Stomach (tissue), 9 donors: ENCODE data around the gene KCNF1. TPM values are rescaled to one million over a fixed set of nuclear protein-coding genes. Genes with fewer than 3 reads are reported as not detected.

Experiments
- DNase-seq, 2 donors: peaks; one replicate each; pipeline versions ENCODE4 v3.0.0 to v3.0.0-alpha.2; 2013 to 2019
- H3K27ac ChIP-seq, 5 donors: fragments of 200-600 bp in 4 of 5; sonication (generic) in 4 of 5; one replicate each; pipeline ENCODE4 v1.5.1; 2013 to 2019; ENCODE audit warnings: mild to moderate bottlenecking in 1 of 5, moderate library complexity in 1 of 5
- H3K27me3 ChIP-seq, 3 donors: fragments of 200-600 bp; sonication (generic); one replicate each; pipeline ENCODE4 v1.5.1; 2017 to 2019; ENCODE audit warnings: mixed run types in 1 of 3
- H3K36me3 ChIP-seq, 4 donors: fragments of 200-600 bp; sonication (generic); 1 replicate in 3 of 4; 2 replicates in 1 of 4; pipeline ENCODE4 v1.5.1; 2016 to 2019
- H3K4me1 ChIP-seq, 4 donors: fragments of 200-600 bp; sonication (generic); one replicate each; pipeline ENCODE4 v1.5.1; 2016 to 2019
- H3K4me3 ChIP-seq, 4 donors: fragments of 200-600 bp; sonication (generic) in 3 of 4; one replicate each; pipeline ENCODE4 v1.5.1; 2016 to 2019; ENCODE audit warnings: mild to moderate bottlenecking in 1 of 4
- H3K9me3 ChIP-seq, 4 donors: fragments of 200-600 bp; sonication (generic); one replicate each; pipeline ENCODE4 v1.5.1; 2016 to 2019
- CTCF ChIP-seq, 7 experiments: fragments of 450-650 bp in 4 of 7; fragments of 200-600 bp in 3 of 7; sonication (generic) in 3 of 7; IDR thresholded peaks; one replicate each; pipeline ENCODE4 v1.5.1; 2016 to 2019; ENCODE audit warnings: antibody characterized with exemption in 7 of 7, control low read depth in 2 of 7, mild to moderate bottlenecking in 1 of 7
- EP300 ChIP-seq: sonication (generic); formaldehyde crosslinking; IDR thresholded peaks from one replicate; pipeline ENCODE4 v1.6.1; 2017; ENCODE audit warnings: antibody characterized with exemption
- POLR2A ChIP-seq, 4 donors: fragments of 450-650 bp; IDR thresholded peaks; one replicate each; pipeline ENCODE4 v1.6.1; 2016; ENCODE audit warnings: antibody characterized with exemption in 4 of 4, control low read depth in 2 of 4, mild to moderate bottlenecking in 1 of 4, moderate library complexity in 1 of 4
- POLR2AphosphoS5 ChIP-seq, 3 donors: sonication (generic); formaldehyde crosslinking; IDR thresholded peaks; one replicate each; pipeline ENCODE4 v1.6.1; 2016; ENCODE audit warnings: antibody characterized with exemption in 3 of 3
- WGBS, 5 donors: extraction: QIAGEN DNeasy Blood & Tissue Kit in 3 of 5; methylation state at CpG; one replicate each; pipeline versions ENCODE4 v1.1.5 to v1.1.7; 2013 to 2018; 5-methylcytosine and 5-hydroxymethylcytosine counted together
- intact Hi-C: fragments of 100-400 bp; cut with DNase I; formaldehyde crosslinking; loops from one replicate; pipeline ENCODE4 v1.15.1; 2023; ENCODE audit warnings: low total_unique reads
- polyA plus RNA-seq, 3 donors: library from polyadenylated mRNA; stranded (reverse); fragments of 200-250 nt; gene quantifications; one replicate each; pipeline ENCODE4 v1.2.3, GENCODE V29; 2013
- total RNA-seq, 5 donors: library from RNA; depleted of rRNA; stranded (reverse); fragments of >200 nt; gene quantifications; one replicate each; pipeline versions ENCODE4 v1.1.0 to v1.2.3, GENCODE V29; 2014 to 2016
- donor health status: healthy with polysubstance abuse.
- donor health status: Bipolar disorder and iron deficiency.
- donor health status: healthy.

The KCNF1 gene
- total and polyA plus RNA-seq, 8 donors = 0.05 to 0.92 (median 0.58) TPM; not detected in 4

GRCh38 chr2:10873790-10874437, 37.8 kb upstream of the KCNF1 start:
- no peak overlapping the region for H3K4me3 ChIP-seq
- peaks cover 0 to 2% (median 0%) of the 10 kb centered on the region in 4 donors for H3K4me1 ChIP-seq
- intact Hi-C loops = no loop called here
- peaks cover 0 to 5% (median 0%) of the 10 kb centered on the region in 3 donors for H3K27me3 ChIP-seq
- TF ChIP-seq EP300 = no peak
- no peaks in the 10 kb centered on the region for H3K36me3 ChIP-seq
- H3K9me3 ChIP-seq = peaks cover 0 to 7% (median 0%) of the 10 kb centered on the region in 4 donors
- no peak for DNase-seq
- WGBS, 5 donors = 41 to 63% (median 53%) methylated on average over 9 of the region's 9 CpGs
- no peak overlapping the region for H3K27ac ChIP-seq

GRCh38 chr2:10875126-10875525, 36.6 kb upstream of the KCNF1 start:
- 81 to 92% (median 85%) methylated on average over 3 of the region's 3 CpGs for WGBS, 5 donors
- Histone ChIP-seq H3K4me3 (no peak overlapping the region), H3K27me3 (peaks cover 0 to 5% (median 0%) of the 10 kb centered on the region in 3 donors), H3K4me1 (no peaks in the 10 kb centered on the region), H3K27ac (no peak overlapping the region), H3K36me3 (no peaks in the 10 kb centered on the region), H3K9me3 (peaks cover 0 to 7% (median 0%) of the 10 kb centered on the region in 4 donors)
- DNase-seq = no peak
- no peak for TF ChIP-seq CTCF (IDR thresholded peaks at IDR 0.05)
- TF ChIP-seq POLR2AphosphoS5 (IDR thresholded peaks at IDR 0.05) = no peak
- no peak for TF ChIP-seq EP300
- TF ChIP-seq POLR2A (IDR thresholded peaks at IDR 0.05) = no peak
- intact Hi-C loops = no loop called here

- 49 to 74% (median 68%) methylated on average over 3 of the region's 3 CpGs for WGBS, 5 donors
- intact Hi-C loops = no loop called here
- Histone ChIP-seq H3K27ac (no peak overlapping the region), H3K4me3 (no peak overlapping the region), H3K27me3 (peaks cover 0 to 5% (median 0%) of the 10 kb centered on the region in 3 donors), H3K4me1 (no peaks in the 10 kb centered on the region), H3K9me3 (peaks cover 0 to 7% (median 0%) of the 10 kb centered on the region in 4 donors), H3K36me3 (no peaks in the 10 kb centered on the region)
- no peak for DNase-seq
- TF ChIP-seq CTCF (IDR thresholded peaks at IDR 0.05) (no peak), POLR2A (IDR thresholded peaks at IDR 0.05) (no peak), EP300 (no peak), POLR2AphosphoS5 (IDR thresholded peaks at IDR 0.05) (no peak)
Measured at GRCh38 chr2:10876394-10876793, 35.3 kb upstream of the KCNF1 start.

GRCh38 chr2:10876963-10877362, 34.8 kb upstream of the KCNF1 start:
- Histone ChIP-seq H3K27me3 (peaks cover 0 to 5% (median 0%) of the 10 kb centered on the region in 3 donors), H3K4me1 (no peaks in the 10 kb centered on the region), H3K36me3 (no peaks in the 10 kb centered on the region), H3K9me3 (peaks cover 0 to 3% (median 0%) of the 10 kb centered on the region in 4 donors), H3K4me3 (no peak overlapping the region), H3K27ac (no peak overlapping the region)
- peak in 1 of 2 donors; percentile 53 for DNase-seq
- intact Hi-C loops = no loop called here
- TF ChIP-seq POLR2AphosphoS5 (IDR thresholded peaks at IDR 0.05) (no peak), CTCF (IDR thresholded peaks at IDR 0.05) (no peak), POLR2A (IDR thresholded peaks at IDR 0.05) (no peak), EP300 (no peak)
- 65 to 79% (median 76%) methylated on average over 2 of the region's 2 CpGs for WGBS, 5 donors

GRCh38 chr2:10877651-10878111, 34.1 kb upstream of the KCNF1 start:
- WGBS, 5 donors = 42 to 52% (median 51%) methylated on average over 11 of the region's 11 CpGs
- H3K36me3 ChIP-seq = no peaks in the 10 kb centered on the region
- no peak overlapping the region for H3K4me3 ChIP-seq
- H3K27me3 ChIP-seq = peaks cover 0 to 5% (median 0%) of the 10 kb centered on the region in 3 donors
- no peaks in the 10 kb centered on the region for H3K9me3 ChIP-seq
- intact Hi-C loops = no loop called here
- no peak for TF ChIP-seq CTCF (IDR thresholded peaks at IDR 0.05)
- TF ChIP-seq EP300 = no peak
- TF ChIP-seq POLR2A (IDR thresholded peaks at IDR 0.05) = no peak
- no peak for TF ChIP-seq POLR2AphosphoS5 (IDR thresholded peaks at IDR 0.05)
- H3K27ac ChIP-seq = no peak overlapping the region
- DNase-seq = no peak
- H3K4me1 ChIP-seq = no peaks in the 10 kb centered on the region
